ENCODE data around the gene MFN2. TPM values are rescaled to one million over a fixed set of nuclear protein-coding genes. Genes with fewer than 3 reads are reported as not detected.

The MFN2 gene
- total and polyA plus RNA-seq, 9 of the 15 experiments (the other 6 are each of a cell fraction or from before 2014, with no cell fraction given): 10.5 to 158 (median 87.1) TPM

- TF ChIP-seq ZBTB40 (IDR thresholded peaks at IDR 0.05) (no peak), ZBTB40 (CRISPR knock-in tag; IDR thresholded peaks at IDR 0.05) (no peak), BRF2 (IDR thresholded peaks at IDR 0.05; ENCODE audit: borderline replicate concordance, insufficient read depth, insufficient read length) (no peak), CREBBP (IDR thresholded peaks at IDR 0.05; ENCODE audit: low read depth, low read length) (no peak), KHSRP (IDR thresholded peaks at IDR 0.05) (no peak)
- TF ChIP-seq, protein P1, sequence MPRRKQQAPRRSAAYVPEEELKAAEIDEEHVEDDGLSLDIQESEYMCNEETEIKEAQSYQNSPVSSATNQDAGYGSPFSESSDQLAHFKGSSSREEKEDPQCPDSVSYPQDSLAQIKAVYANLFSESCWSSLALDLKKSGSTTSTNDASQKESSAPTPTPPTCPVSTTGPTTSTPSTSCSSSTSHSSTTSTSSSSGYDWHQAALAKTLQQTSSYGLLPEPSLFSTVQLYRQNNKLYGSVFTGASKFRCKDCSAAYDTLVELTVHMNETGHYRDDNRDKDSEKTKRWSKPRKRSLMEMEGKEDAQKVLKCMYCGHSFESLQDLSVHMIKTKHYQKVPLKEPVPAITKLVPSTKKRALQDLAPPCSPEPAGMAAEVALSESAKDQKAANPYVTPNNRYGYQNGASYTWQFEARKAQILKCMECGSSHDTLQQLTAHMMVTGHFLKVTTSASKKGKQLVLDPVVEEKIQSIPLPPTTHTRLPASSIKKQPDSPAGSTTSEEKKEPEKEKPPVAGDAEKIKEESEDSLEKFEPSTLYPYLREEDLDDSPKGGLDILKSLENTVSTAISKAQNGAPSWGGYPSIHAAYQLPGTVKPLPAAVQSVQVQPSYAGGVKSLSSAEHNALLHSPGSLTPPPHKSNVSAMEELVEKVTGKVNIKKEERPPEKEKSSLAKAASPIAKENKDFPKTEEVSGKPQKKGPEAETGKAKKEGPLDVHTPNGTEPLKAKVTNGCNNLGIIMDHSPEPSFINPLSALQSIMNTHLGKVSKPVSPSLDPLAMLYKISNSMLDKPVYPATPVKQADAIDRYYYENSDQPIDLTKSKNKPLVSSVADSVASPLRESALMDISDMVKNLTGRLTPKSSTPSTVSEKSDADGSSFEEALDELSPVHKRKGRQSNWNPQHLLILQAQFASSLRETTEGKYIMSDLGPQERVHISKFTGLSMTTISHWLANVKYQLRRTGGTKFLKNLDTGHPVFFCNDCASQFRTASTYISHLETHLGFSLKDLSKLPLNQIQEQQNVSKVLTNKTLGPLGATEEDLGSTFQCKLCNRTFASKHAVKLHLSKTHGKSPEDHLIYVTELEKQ (CRISPR knock-in tag; IDR thresholded peaks at IDR 0.05): no peak
Measured at GRCh38 chr1:12059722-12060464, 79.6 kb downstream of the MFN2 start (continued).
